A673 (cell line): ENCODE measurements around the gene PPARGC1A. TPM values are rescaled to one million over a fixed set of nuclear protein-coding genes. Genes with fewer than 3 reads are reported as not detected.

Experiments
- BruUV-seq: library from RNA; stranded (reverse); fragments of 400-500 nt; replicated peaks from 2 replicates; lab custom pipeline; 2021; lab: Mats Ljungman, UMichigan
- CTCF ChIA-PET: fragments of 300-600 bp; sonication (Branson Sonifier 250); formaldehyde crosslinking; loops from one replicate; lab custom pipeline; 2022; ENCODE audit warnings: antibody characterized with exemption; lab: Charles Lee
- POLR2A ChIA-PET: fragments of 300-600 bp; sonication (Branson Sonifier 250); formaldehyde crosslinking; loops from one replicate; lab custom pipeline; 2022; ENCODE audit warnings: antibody characterized with exemption; ENCODE audit not compliant: low non-redundant PET; lab: Charles Lee
- DNase-seq: peaks from one replicate; pipeline ENCODE4 v3.0.0-alpha.2; 2015; ENCODE audit warnings: low spot score
- H3K27ac ChIP-seq: fragments of 200-600 bp; sonication (generic); 2 replicates; pipeline ENCODE4 v1.5.1; 2016; ENCODE audit warnings: mixed run types, low read depth, mild to moderate bottlenecking, mixed read lengths, antibody characterized with exemption, low read length; ENCODE audit not compliant: poor library complexity, severe bottlenecking
- H3K27me3 ChIP-seq: fragments of 200-600 bp; sonication (generic); replicated peaks from 2 replicates; pipeline ENCODE4 v1.6.1; 2017; ENCODE audit warnings: mixed run types, low read depth, mild to moderate bottlenecking, mixed read lengths, antibody characterized with exemption, low read length; ENCODE audit not compliant: insufficient read depth, poor library complexity
- H3K36me3 ChIP-seq: fragments of 200-600 bp; sonication (generic); 2 replicates; pipeline ENCODE4 v1.6.1; 2016; ENCODE audit warnings: mixed run types, mild to moderate bottlenecking, mixed read lengths, antibody characterized with exemption, low read length; ENCODE audit not compliant: insufficient read depth, poor library complexity, severe bottlenecking
- H3K4me1 ChIP-seq: fragments of 200-600 bp; sonication (generic); 2 replicates; pipeline ENCODE4 v1.6.1; 2017; ENCODE audit warnings: mixed run types, mild to moderate bottlenecking, mixed read lengths, antibody characterized with exemption, low read length; ENCODE audit not compliant: insufficient read depth, poor library complexity, severe bottlenecking
- H3K4me3 ChIP-seq: fragments of 200-600 bp; sonication (generic); 2 replicates; pipeline ENCODE4 v1.5.1; 2016; ENCODE audit warnings: low read depth, mixed run types, mild to moderate bottlenecking, mixed read lengths, low read length; ENCODE audit not compliant: poor library complexity, severe bottlenecking
- H3K9me3 ChIP-seq: fragments of 200-600 bp; sonication (generic); 2 replicates; pipeline ENCODE4 v1.6.1; 2016; ENCODE audit warnings: mixed run types, low read depth, mild to moderate bottlenecking, mixed read lengths, antibody characterized with exemption, low read length; ENCODE audit not compliant: poor library complexity, severe bottlenecking
- CTCF ChIP-seq: fragments of 300-800, 200-600 bp; sonication (generic); conservative IDR thresholded peaks from 2 replicates; pipeline ENCODE4 v1.5.1; 2017; ENCODE audit warnings: low read depth, mild to moderate bottlenecking, antibody characterized with exemption, low read length, moderate library complexity, mixed read lengths
- EZH2 ChIP-seq: fragments of 200-600 bp; sonication (generic); IDR thresholded peaks from 2 replicates; pipeline ENCODE4 v1.6.1; 2017; ENCODE audit warnings: borderline replicate concordance, low read depth, mild to moderate bottlenecking, mixed read lengths, antibody characterized with exemption, low read length; ENCODE audit not compliant: poor library complexity, severe bottlenecking
- intact Hi-C: fragments of 100-400 bp; cut with micrococcal nuclease; formaldehyde crosslinking; loops from one replicate; pipeline ENCODE4 v1.10.0; 2022; ENCODE audit not compliant: unreplicated experiment
- total RNA-seq: library from RNA; stranded (reverse); gene quantifications from 2 replicates; pipeline ENCODE4 v1.2.3, GENCODE V29; 2021

The PPARGC1A gene
- total RNA-seq, 1 experiment from 2014 or later: not detected

- no peak for DNase-seq
- no TSS peak for BruUV-seq
- Histone ChIP-seq H3K9me3 (no peaks in the 10 kb centered on the region), H3K4me1 (no peaks in the 10 kb centered on the region), H3K36me3 (no peaks in the 10 kb centered on the region), H3K27ac (no peak overlapping the region), H3K27me3 (no peaks in the 10 kb centered on the region), H3K4me3 (no peak overlapping the region)
- TF ChIP-seq EZH2 (no peak), CTCF (no peak)
- ChIA-PET CTCF (no interaction called here), POLR2A (no interaction called here)
- intact Hi-C loops: no loop called here
Measured at GRCh38 chr4:23805450-23805851, 84.4 kb downstream of the PPARGC1A start.

GRCh38 chr4:23789762-23790161 is 100.1 kb downstream of the PPARGC1A start:
- TF ChIP-seq EZH2: no peak
- no peak for TF ChIP-seq CTCF
- Histone ChIP-seq H3K27ac (no peak overlapping the region), H3K4me3 (no peak overlapping the region), H3K36me3 (no peaks in the 10 kb centered on the region), H3K27me3 (no peaks in the 10 kb centered on the region), H3K4me1 (no peaks in the 10 kb centered on the region), H3K9me3 (no peaks in the 10 kb centered on the region)
- CTCF ChIA-PET: no interaction called here
- BruUV-seq: no TSS peak
- POLR2A ChIA-PET: no interaction called here
- no peak for DNase-seq
- intact Hi-C loops: no loop called here

- intact Hi-C loops: no loop called here
- Histone ChIP-seq H3K4me3 (no peak overlapping the region), H3K27ac (no peak overlapping the region), H3K36me3 (no peaks in the 10 kb centered on the region), H3K4me1 (no peaks in the 10 kb centered on the region), H3K9me3 (no peaks in the 10 kb centered on the region), H3K27me3 (no peaks in the 10 kb centered on the region)
- CTCF ChIA-PET: no interaction called here
- no TSS peak for BruUV-seq
- no peak for TF ChIP-seq EZH2
- no peak for TF ChIP-seq CTCF
- POLR2A ChIA-PET: no interaction called here
- DNase-seq: no peak
Measured at GRCh38 chr4:23788460-23788859, 101.4 kb downstream of the PPARGC1A start.
